Frontal cortex (tissue), 4 donors: ENCODE measurements around the gene COX19. TPM values are rescaled to one million over a fixed set of nuclear protein-coding genes. Genes with fewer than 3 reads are reported as not detected.
"Not testable (repeated sequence)": the region's sequence is repeated elsewhere in the genome, so short reads cannot be mapped to it uniquely, and the experiment has no call there.

Experiments
- DNase-seq, 2 donors: peaks; one replicate each; pipeline ENCODE4 v3.0.0; 2012; ENCODE audit warnings: low spot score in 2 of 2
- FAIRE-seq: peaks from 2 replicates; lab custom pipeline; 2012; peaks lifted over from hg19 to GRCh38; lab: Jason Lieb, UNC
- total RNA-seq: library from RNA; depleted of rRNA; stranded (reverse); fragments of >200 nt; gene quantifications from one replicate; pipeline ENCODE4 v1.2.3, GENCODE V29; 2014
- donor health status: control.
- donor health status: control.
- donor health status: control.

The COX19 gene
- total RNA-seq, 1 donor from 2014 or later, result 13.9 TPM

- no peak for FAIRE-seq
- no peak for DNase-seq
Measured at GRCh38 chr7:963236-964078, 11.9 kb downstream of the COX19 start.

DNA sequence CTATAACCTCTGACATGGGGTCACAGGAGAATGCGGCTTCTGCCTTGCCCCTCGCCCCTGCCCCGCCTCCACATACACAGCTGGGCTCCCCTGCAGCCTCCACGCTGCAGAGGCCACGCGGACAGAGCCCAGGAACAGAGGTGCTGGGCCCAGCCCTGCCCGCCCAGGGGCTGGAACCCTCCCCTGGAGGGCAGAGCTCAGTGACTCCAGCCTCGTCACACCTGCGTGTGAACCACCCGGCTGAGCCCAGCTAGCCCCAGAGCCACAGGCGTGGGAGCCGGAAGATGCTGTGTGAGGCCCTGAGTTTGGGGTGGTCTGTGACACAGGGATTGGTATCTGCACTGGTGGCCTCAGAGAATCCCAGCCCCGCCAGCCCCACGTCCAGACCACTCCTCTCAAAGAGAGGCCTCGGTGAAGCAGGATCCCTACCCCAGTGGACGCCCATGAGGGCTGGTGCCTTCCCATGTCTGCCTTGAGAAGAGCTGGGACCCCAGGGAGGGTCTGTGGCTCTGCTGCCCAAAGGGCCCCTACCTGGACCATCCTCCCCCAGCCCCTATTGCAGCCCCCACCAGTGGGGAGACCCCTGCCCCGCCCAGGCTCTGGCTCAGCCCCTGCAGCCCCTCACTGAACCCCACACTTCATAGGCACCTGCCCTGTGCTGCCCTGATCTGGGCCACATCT, 12.8 kb downstream of the COX19 start:
- no peak for DNase-seq
- FAIRE-seq, result no peak

- DNase-seq, result no peak
- FAIRE-seq, result no peak
Measured at GRCh38 chr7:961546-962400, 13.6 kb downstream of the COX19 start.

- not testable (repeated sequence) for DNase-seq, FAIRE-seq
Measured at GRCh38 chr7:960972-961371, 14.4 kb downstream of the COX19 start.

DNA sequence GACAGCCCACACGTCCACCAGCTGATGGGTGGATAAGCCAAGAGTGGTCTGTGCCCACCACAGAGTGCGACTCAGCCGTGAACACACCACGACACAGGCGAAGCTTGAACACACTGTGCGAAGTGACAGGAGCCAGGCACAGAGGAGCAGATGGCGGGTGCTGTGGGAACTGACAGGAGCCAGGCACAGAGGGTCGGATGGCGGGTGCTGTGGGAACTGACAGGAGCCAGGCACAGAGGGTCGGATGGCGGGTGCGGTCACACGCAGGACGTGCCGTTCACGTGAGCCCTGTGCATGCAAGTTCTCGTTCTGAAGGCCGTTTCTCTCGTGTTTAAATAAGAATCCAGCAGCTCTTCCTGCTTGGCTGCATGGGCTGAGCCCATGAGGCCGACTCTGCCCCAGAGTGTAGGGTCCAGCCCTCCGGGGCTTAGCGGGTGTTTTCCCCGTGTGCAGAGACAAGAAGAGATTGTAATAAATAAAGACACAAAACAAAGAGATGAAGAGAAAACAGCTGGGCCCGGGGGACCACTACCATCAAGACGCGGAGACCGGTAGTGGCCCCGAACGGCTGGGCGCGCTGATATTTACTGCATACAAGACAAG, 15.0 kb downstream of the COX19 start:
- FAIRE-seq (no peak), DNase-seq (no peak)

DNA sequence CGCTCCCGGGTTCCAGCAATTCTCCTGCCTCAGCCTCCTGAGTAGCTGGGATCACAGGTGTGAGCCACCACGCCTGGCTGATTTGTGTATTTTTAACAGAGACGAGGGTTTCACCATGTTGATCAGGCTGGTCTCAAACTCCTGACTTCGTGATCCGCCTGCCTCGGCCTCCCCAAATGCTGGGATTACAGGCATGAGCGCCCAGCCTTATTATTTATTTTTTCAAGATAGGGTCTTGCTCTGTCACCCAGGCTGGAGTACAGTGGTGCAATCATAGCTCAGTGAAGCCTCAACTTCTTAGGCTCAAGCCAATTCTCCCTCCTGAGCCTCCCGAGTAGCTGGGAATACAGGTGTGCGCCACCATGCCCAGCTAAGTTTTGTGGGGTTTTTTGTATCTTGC, 15.6 kb downstream of the COX19 start:
- DNase-seq, FAIRE-seq: not testable (repeated sequence)

GRCh38 chr7:959271-959670, 16.1 kb downstream of the COX19 start:
- no peak for DNase-seq
- FAIRE-seq, result no peak

DNA sequence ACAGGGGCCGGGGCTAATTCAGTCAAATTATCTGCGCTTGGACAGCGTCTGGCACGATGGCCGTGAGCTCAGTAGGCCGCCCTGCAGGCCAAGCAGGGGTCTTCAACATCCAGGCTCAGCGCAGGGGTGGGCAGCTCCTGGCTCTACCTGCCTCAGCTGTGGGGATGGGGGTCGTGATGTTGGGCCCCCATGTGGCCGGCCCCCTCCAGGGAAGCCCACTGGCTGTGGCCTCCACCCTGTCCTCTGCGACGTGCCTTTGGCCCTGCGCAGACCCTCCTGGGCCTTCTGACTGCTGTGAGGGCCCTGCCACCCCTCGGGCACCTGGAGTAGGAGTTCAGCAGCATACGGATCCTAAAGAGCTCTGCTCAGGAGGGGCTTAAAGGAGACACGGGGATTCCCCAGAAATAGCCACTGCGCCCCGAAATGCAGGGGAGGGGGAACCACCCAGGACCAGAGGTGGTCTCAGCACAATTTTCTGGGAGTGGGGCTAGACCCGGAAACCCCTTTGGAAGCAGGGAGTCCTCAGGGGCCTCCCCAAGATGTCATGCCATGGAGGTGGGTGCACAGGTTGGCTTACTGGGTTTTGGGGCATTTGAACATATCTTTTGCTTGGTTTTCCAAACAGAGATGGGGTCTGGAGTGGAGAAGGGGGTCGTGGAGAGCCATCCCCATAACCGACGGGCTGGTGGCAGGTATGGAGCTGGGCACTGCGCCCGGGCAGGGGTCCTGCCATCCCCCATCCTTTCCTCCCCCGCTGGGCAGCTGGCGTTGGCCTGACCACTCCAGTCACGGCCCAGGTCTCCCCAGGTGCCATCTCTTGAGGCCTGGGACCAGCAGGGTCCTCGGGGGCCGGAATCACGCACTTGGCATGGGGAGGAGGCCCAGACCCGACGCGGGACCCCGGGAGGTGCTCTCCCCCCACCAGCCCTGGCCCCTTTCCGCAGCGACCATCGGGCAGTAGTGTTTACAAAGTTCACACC, 16.8 kb downstream of the COX19 start:
- FAIRE-seq (no peak), DNase-seq (no peak)

GRCh38 chr7:957418-958220, 17.7 kb downstream of the COX19 start:
- FAIRE-seq, result no peak
- no peak for DNase-seq

GRCh38 chr7:956031-956430, 19.3 kb downstream of the COX19 start:
- no peak for DNase-seq
- FAIRE-seq, result no peak

DNA sequence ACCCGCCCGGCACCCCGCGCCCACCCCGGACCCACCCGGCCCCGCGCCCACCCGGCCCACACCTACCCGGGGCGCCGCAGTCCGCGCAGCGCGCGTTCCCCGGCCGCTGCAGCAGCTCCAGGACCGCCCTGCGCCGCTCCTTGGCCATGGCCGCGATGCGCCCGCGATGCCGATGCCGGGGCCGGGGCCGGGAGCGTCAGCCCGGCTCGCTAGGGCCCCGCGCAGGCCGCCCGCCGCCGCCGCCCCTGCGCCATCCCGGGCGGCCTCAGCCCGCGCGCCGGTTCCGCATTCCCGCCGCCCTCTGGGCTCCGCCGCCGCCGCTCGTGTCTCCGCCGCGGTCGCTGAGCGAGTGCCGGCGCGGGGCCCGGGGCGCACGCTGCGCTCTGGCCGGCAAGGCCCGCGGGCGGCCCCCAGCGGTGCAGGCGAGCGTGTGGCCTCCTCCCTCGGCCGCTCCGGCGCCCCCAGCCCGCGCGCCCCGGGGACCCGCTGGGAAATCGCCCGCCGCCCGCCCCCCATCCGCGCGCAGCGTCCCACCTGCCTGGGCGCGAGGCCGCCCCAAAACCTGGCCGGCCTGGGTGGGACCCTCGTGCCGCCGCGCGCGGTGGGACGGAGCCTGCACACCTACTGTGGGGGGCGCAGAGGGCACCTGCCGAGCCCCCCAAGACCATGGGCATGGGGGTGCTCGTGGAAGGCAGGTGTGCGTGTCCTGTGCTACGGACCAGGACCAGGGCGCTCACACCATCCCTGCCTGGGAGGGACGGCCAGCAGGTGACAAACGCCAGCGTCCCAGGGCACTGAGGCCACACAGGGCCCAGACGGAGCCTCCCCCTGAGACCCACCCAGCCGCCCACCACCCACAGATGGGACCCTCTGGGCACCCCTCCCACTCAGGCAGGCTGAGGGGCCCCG, 20.8 kb downstream of the COX19 start, which contains the start of gene ADAP1:
Gene ADAP1, minus strand, starts transcription at position 351 of the 909 bp plus-strand sequence. Its CDS starts 203 bp downstream, at position 148.
- DNase-seq, result peak; percentile 75 to 85
- FAIRE-seq, result no peak

- FAIRE-seq (no peak), DNase-seq (peak; percentile 76 to 79)
Measured at GRCh38 chr7:953547-954327, 21.6 kb downstream of the COX19 start.

DNA sequence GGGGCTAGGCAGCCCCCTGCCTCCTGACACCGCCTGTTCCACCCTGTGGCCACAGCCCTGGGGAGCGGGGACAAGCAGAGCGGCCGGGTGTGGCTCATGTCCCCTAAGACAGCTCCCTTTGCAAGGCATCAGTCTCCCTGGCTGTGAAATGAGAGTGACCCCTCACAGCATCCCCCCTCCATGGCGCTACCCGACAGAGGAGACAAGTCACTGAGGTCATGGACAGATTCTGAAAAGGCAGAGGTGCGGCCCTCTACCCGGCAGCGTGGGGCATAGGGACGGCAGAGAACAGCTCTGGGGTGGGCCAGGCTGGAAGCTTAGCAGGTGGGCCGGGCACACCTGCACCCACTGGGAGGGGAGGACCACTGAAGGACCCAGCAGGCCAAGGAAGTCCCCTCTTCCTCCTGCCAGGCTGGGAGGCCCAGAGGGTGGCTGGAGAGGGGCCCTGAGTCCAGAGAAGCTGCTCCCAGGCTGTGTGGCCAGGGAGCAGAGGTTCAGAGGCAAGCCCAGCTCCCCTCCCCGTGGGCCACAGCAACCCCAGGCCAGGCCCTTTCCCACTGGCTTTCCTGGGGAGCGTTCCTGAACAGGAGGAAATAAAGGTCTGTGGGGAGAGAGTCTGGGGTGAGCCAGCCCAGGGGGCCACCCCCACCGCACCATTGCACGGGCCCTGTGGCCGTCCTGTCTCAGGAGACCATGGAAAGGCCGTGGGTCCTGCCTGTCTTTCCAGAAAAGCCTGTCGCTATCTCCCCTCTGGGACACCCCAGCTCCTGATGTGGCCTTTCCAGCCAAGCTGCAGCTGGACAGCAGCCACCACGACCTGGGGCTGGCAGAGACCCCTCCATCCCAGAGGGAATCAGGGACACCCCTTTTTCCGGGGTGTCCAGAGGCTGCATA, 22.6 kb downstream of the COX19 start:
- DNase-seq, result no peak
- FAIRE-seq, result no peak

DNA sequence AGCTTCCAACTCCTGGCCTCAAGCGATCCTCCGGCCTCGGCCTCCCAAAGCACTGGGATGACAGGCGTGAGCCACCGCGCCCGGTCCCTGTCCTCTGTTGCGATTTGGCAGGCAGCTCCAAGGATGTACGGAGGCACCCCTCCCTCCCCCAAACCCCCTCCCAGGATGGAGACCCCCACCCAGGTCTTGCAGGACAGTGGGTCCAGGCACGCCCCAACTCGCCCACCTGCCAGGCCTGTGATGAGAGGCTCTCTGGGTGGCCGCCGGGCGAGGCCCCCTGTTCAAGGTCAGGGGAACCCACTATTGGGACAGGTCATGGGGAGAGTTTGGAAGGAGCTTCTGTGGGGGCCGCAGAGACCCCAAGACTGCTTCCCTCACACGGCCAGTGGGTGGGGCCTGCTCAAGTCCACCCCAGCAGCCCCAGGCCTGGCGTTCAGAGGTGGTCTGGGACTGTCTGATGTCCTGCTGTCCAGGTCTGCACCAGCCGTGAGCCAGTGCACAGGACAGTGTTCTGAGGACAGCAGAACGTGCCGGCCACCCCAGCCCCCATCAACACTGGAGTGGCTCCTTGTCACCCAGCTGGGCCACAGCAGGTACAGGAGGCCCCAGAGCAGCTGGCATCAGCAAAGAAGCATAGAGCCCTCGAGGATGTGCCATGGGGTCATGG, 23.3 kb downstream of the COX19 start:
- DNase-seq, result no peak
- no peak for FAIRE-seq
